Fibroblast of lung (primary cell): ENCODE results near the gene UBTF. TPM values are rescaled to one million over a fixed set of nuclear protein-coding genes. Genes with fewer than 3 reads are reported as not detected.

Experiments
- DNase-seq, 2 donors: peaks; one replicate each; pipeline versions ENCODE4 v3.0.0 to v3.0.0-alpha.2; 2010; ENCODE audit warnings: low read depth in 2 of 2
- H2AFZ ChIP-seq: 2 replicates; pipeline ENCODE4 v1.5.1; 2012; ENCODE audit warnings: low read length, control low read depth, inconsistent platforms
- H3K27ac ChIP-seq: 2 replicates; pipeline ENCODE4 v1.5.1; 2011; ENCODE audit warnings: low read length, control low read depth; ENCODE audit not compliant: insufficient read depth
- H3K27me3 ChIP-seq: 2 replicates; pipeline ENCODE4 v1.5.1; 2011; ENCODE audit warnings: mild to moderate bottlenecking, low read length; ENCODE audit not compliant: control insufficient read depth, insufficient read depth
- H3K36me3 ChIP-seq: 2 replicates; pipeline ENCODE4 v1.5.1; 2011; ENCODE audit warnings: low read length; ENCODE audit not compliant: control insufficient read depth, insufficient read depth
- H3K4me1 ChIP-seq: 2 replicates; pipeline ENCODE4 v1.5.1; 2011; ENCODE audit warnings: low read length; ENCODE audit not compliant: control insufficient read depth, insufficient read depth; ENCODE audit errors: extremely low read depth
- H3K4me2 ChIP-seq: 2 replicates; pipeline ENCODE4 v1.5.1; 2011; ENCODE audit warnings: low read length, control low read depth; ENCODE audit not compliant: insufficient read depth; ENCODE audit errors: extremely low read depth
- H3K4me3 ChIP-seq, 4 experiments: fragments of 200-600 bp in 1 of 4; sonication (generic) in 1 of 4; replicated peaks in 1 of 4; 2 replicates each; pipeline ENCODE4 v1.5.1; 2011 to 2016; ENCODE audit warnings: low read length in 4 of 4, low read depth in 3 of 4, mild to moderate bottlenecking in 3 of 4, control low read depth in 2 of 4, inconsistent platforms in 1 of 4, mixed read lengths in 1 of 4; ENCODE audit not compliant: insufficient read depth in 1 of 4; ENCODE audit errors: control extremely low read depth in 1 of 4
- H3K79me2 ChIP-seq: 2 replicates; pipeline ENCODE4 v1.5.1; 2012; ENCODE audit warnings: mild to moderate bottlenecking, low read length, inconsistent platforms; ENCODE audit not compliant: control insufficient read depth, insufficient read depth
- H3K9ac ChIP-seq: 2 replicates; pipeline ENCODE4 v1.5.1; 2011; ENCODE audit warnings: mild to moderate bottlenecking, low read length, control low read depth; ENCODE audit not compliant: insufficient read depth
- H3K9me3 ChIP-seq: 2 replicates; pipeline ENCODE4 v1.5.1; 2012; ENCODE audit warnings: low read depth, low read length; ENCODE audit not compliant: control insufficient read depth, insufficient read depth
- H4K20me1 ChIP-seq: 2 replicates; pipeline ENCODE4 v1.5.1; 2011; ENCODE audit warnings: low read length; ENCODE audit not compliant: control insufficient read depth, insufficient read depth; ENCODE audit errors: extremely low read depth
- CTCF ChIP-seq, 2 donors: IDR thresholded peaks in 1 of 2; conservative IDR thresholded peaks in 1 of 2; 1 replicate in 1 of 2; 2 replicates in 1 of 2; pipeline ENCODE4 v1.5.1; 2011 to 2012; ENCODE audit warnings: low read length in 2 of 2, control low read depth in 1 of 2, inconsistent platforms in 1 of 2, low read depth in 1 of 2, mild to moderate bottlenecking in 1 of 2
- EZH2 ChIP-seq: IDR thresholded peaks from 2 replicates; pipeline ENCODE4 v1.5.1; 2012; ENCODE audit warnings: low read length, control low read depth, mild to moderate bottlenecking; ENCODE audit errors: missing control alignments
- polyA plus RNA-seq, 2 donors: library from polyadenylated mRNA; depleted of rRNA in 1 of 2; stranded (reverse) in 1 of 2; unstranded in 1 of 2; fragments of >200 nt; gene quantifications; 2 replicates each; pipeline ENCODE4 v1.2.1, GENCODE V29; 2011 to 2012; ENCODE audit warnings: missing spikeins in 1 of 2
- total RNA-seq: library from RNA; depleted of rRNA; stranded (reverse); fragments of >200 nt; gene quantifications from 2 replicates; pipeline ENCODE4 v1.2.1, GENCODE V29; 2014

The UBTF gene
- total and polyA plus RNA-seq, 2 donors (not counting 1 experiment from before 2014, with no cell fraction given) = 25.1 to 42.1 TPM

DNA sequence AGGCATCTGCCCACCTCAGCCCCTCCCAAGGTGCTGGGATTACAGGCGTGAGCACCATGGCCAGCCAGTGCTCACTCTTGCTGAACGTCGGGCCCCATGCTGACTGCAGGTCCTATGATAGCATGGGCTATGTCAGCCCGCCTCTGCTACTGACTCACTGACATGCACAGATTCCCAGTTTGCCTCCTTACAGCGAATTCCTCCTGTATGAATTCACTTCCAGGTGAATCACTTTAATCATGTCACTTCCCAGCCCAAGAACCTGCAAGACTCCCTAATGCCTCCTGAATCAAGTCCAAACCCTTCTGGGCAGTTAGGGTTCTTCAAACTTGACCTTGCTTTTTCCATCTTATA lies 16.1 kb upstream of the UBTF start:
- no peaks in the 10 kb centered on the region for H3K9me3 ChIP-seq
- H3K27me3 ChIP-seq = no peaks in the 10 kb centered on the region
- no peak overlapping the region for H2AFZ ChIP-seq
- H3K4me2 ChIP-seq = no peak overlapping the region
- no peaks in the 10 kb centered on the region for H3K36me3 ChIP-seq
- no peaks in the 10 kb centered on the region for H4K20me1 ChIP-seq
- no peak overlapping the region for H3K4me3 ChIP-seq
- no peak for TF ChIP-seq CTCF (conservative IDR thresholded peaks at IDR 0.05 in 1 of 2, IDR thresholded peaks at IDR 0.05 in 1 of 2; ENCODE audit: low read depth in 1 of 2, low read length in 2 of 2)
- no peak overlapping the region for H3K27ac ChIP-seq
- DNase-seq = peak in 1 of 2 donors; percentile 86
- H3K4me1 ChIP-seq = no peaks in the 10 kb centered on the region
- no peak overlapping the region for H3K9ac ChIP-seq
- H3K79me2 ChIP-seq = no peaks in the 10 kb centered on the region

DNA sequence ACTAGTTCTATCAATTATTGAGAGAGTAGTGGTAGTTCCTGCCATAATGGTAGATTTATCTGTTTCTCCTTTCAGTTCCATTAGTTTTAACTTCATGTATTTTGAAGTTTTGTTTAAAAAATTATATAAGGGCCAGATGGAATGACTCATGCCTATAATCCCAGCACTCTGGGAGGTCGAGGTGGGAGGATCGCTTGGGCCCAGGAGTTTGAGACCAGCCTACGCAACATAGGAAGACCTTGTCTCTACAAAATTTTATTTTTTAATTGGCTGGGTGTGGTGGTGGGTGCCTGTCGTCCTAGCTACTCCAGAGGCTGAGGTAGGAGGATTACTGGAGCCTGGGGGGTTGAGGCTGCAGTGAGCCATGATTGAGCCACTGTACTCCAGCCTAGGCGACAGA lies 14.1 kb upstream of the UBTF start:
- H3K4me3 ChIP-seq = no peak overlapping the region
- no peaks in the 10 kb centered on the region for H3K27me3 ChIP-seq
- no peaks in the 10 kb centered on the region for H3K79me2 ChIP-seq
- H2AFZ ChIP-seq = no peak overlapping the region
- no peak for DNase-seq
- H3K27ac ChIP-seq = no peak overlapping the region
- TF ChIP-seq CTCF (conservative IDR thresholded peaks at IDR 0.05 in 1 of 2, IDR thresholded peaks at IDR 0.05 in 1 of 2; ENCODE audit: low read depth in 1 of 2, low read length in 2 of 2) (no peak), EZH2 (no peak)
- H3K9ac ChIP-seq = no peak overlapping the region
- no peaks in the 10 kb centered on the region for H3K36me3 ChIP-seq
- H3K9me3 ChIP-seq = no peaks in the 10 kb centered on the region
- no peak overlapping the region for H3K4me2 ChIP-seq
- no peaks in the 10 kb centered on the region for H4K20me1 ChIP-seq
- no peaks in the 10 kb centered on the region for H3K4me1 ChIP-seq

DNA sequence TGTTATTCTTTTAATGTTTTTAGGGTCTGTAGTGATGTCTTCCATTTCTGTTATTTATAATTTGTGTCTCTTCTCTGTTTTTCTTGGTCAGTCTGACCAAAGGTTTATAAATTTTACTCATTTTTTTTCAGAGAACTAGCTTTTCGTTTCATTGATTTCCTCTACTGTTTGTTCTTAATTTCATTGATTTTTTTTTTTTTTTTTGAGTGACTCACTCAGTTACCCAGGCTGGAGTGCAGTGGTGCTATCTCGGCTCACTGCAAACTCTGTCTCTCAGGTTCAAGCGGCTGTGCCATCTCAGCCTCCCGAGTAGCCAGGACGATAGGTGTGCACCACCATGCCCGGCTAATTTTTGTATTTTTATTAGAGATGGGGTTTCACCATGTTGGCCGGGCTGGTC lies 12.6 kb upstream of the UBTF start:
- no peaks in the 10 kb centered on the region for H3K79me2 ChIP-seq
- H3K4me3 ChIP-seq = no peak overlapping the region
- DNase-seq = no peak
- no peaks in the 10 kb centered on the region for H3K9me3 ChIP-seq
- no peak overlapping the region for H3K9ac ChIP-seq
- no peaks in the 10 kb centered on the region for H3K4me1 ChIP-seq
- H3K27ac ChIP-seq = no peak overlapping the region
- no peaks in the 10 kb centered on the region for H4K20me1 ChIP-seq
- TF ChIP-seq CTCF (conservative IDR thresholded peaks at IDR 0.05 in 1 of 2, IDR thresholded peaks at IDR 0.05 in 1 of 2; ENCODE audit: low read depth in 1 of 2, low read length in 2 of 2) (no peak), EZH2 (no peak)
- H3K4me2 ChIP-seq = no peak overlapping the region
- no peak overlapping the region for H2AFZ ChIP-seq
- H3K27me3 ChIP-seq = no peaks in the 10 kb centered on the region
- no peaks in the 10 kb centered on the region for H3K36me3 ChIP-seq
